Lung (tissue), 12 donors: ENCODE data around the gene PRMT7. TPM values are rescaled to one million over a fixed set of nuclear protein-coding genes. Genes with fewer than 3 reads are reported as not detected.

Experiments
- ATAC-seq: fragments of 200-7000 bp; cut with Tn5 transposase; one replicate; pipeline ENCODE4 v1.9.1; 2020; ENCODE audit warnings: moderate number of reproducible peaks; ENCODE audit not compliant: insufficient read depth, low FRiP score
- DNase-seq, 3 donors: peaks; one replicate each; pipeline ENCODE4 v3.0.0-alpha.2; 2013 to 2017
- H3K27ac ChIP-seq, 2 donors: one replicate each; pipeline ENCODE4 v1.5.1; 2013; ENCODE audit warnings: mild to moderate bottlenecking in 2 of 2, moderate library complexity in 2 of 2, control low read depth in 1 of 2, inconsistent platforms in 1 of 2, low read depth in 1 of 2, low read length in 1 of 2
- H3K27me3 ChIP-seq, 3 donors: one replicate each; pipeline ENCODE4 v1.5.1; 2013; ENCODE audit warnings: low read length in 2 of 3; ENCODE audit not compliant: control insufficient read depth in 3 of 3, insufficient read depth in 3 of 3
- H3K36me3 ChIP-seq, 4 donors: one replicate each; pipeline ENCODE4 v1.5.1; 2013; ENCODE audit warnings: low read length in 4 of 4, mild to moderate bottlenecking in 1 of 4, moderate library complexity in 1 of 4; ENCODE audit not compliant: control insufficient read depth in 4 of 4, insufficient read depth in 4 of 4
- H3K4me1 ChIP-seq, 5 donors: one replicate each; pipeline ENCODE4 v1.5.1; 2013; ENCODE audit warnings: low read length in 5 of 5, mild to moderate bottlenecking in 2 of 5, moderate library complexity in 1 of 5; ENCODE audit not compliant: control insufficient read depth in 5 of 5, insufficient read depth in 5 of 5
- H3K4me3 ChIP-seq: one replicate; pipeline ENCODE4 v1.5.1; 2013; ENCODE audit warnings: mild to moderate bottlenecking, control low read depth, moderate library complexity
- H3K9ac ChIP-seq, 2 donors: one replicate each; pipeline ENCODE4 v1.5.1; 2013; ENCODE audit warnings: low read length in 2 of 2, control low read depth in 1 of 2; ENCODE audit not compliant: insufficient read depth in 1 of 2
- H3K9me3 ChIP-seq, 4 donors: one replicate each; pipeline ENCODE4 v1.5.1; 2013; ENCODE audit warnings: low read length in 3 of 4, mild to moderate bottlenecking in 1 of 4, moderate library complexity in 1 of 4; ENCODE audit not compliant: control insufficient read depth in 4 of 4, insufficient read depth in 3 of 4
- WGBS, 2 donors: extraction: QIAGEN DNeasy Blood & Tissue Kit; methylation state at CpG; one replicate each; pipeline ENCODE4 v1.1.7; 2013; 5-methylcytosine and 5-hydroxymethylcytosine counted together
- polyA plus RNA-seq, 2 donors: library from polyadenylated mRNA; stranded (reverse); fragments of 200-250 nt; gene quantifications; one replicate each; pipeline ENCODE4 v1.2.1, GENCODE V29; 2013
- total RNA-seq, 2 donors: library from RNA; depleted of rRNA in 1 of 2; stranded (reverse); fragments of >200 nt in 1 of 2; gene quantifications; one replicate each; pipeline ENCODE4 v1.2.1, GENCODE V29; 2014 to 2021
- TF ChIP-seq, protein P1 (sequence below): IDR thresholded peaks from 2 replicates; pipeline ENCODE4 v1.5.1; 2012; ENCODE audit warnings: mild to moderate bottlenecking; ENCODE audit errors: control extremely low read depth, extremely low read depth
- donor health status: control.
- donor health status: control.
- donor health status: Bipolar disorder and iron deficiency.
- donor health status: healthy.
- donor health status: DM: yes; HTN: yes; CAD: no.

PRMT7 gene
- total and polyA plus RNA-seq, 4 donors: 20.3 to 55.5 (median 38.4) TPM

DNA sequence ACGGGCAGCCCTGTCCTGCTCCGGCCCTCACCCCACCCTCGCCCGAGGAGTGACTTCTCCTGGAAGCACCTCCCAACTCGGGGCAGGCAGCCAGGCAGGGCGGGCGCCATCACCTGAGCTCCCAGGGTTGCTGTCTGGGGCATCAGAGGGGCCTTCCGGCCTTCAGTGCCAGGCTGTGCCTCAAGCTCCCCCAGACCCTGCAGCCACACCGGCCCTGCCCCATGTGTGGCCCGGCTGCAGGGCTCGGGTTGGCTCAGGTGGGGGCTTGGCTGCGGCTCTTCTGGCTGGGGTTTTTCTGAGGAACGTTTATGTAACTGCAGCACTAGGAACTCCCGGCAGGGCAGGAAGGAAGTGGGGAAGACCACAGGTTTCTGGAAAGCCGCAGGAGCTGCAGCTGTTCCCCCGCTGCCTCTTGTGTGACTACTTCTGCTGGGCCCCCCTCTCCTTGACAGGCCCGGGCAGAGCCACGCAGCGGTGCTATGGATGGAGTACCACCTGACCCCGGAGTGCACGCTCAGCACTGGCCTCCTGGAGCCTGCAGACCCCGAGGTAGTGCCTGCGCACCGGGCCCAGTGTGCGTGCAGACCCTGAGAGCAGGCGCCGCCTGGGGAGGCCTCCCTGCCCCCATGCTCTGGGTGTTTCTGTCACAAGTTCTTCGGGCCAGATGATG lies 45.6 kb downstream of the PRMT7 start:
- DNase-seq (no peak), ATAC-seq (no peak)
- no peaks in the 10 kb centered on the region for H3K9me3 ChIP-seq
- H3K27me3 ChIP-seq: no peaks in the 10 kb centered on the region
- TF ChIP-seq, protein P1, sequence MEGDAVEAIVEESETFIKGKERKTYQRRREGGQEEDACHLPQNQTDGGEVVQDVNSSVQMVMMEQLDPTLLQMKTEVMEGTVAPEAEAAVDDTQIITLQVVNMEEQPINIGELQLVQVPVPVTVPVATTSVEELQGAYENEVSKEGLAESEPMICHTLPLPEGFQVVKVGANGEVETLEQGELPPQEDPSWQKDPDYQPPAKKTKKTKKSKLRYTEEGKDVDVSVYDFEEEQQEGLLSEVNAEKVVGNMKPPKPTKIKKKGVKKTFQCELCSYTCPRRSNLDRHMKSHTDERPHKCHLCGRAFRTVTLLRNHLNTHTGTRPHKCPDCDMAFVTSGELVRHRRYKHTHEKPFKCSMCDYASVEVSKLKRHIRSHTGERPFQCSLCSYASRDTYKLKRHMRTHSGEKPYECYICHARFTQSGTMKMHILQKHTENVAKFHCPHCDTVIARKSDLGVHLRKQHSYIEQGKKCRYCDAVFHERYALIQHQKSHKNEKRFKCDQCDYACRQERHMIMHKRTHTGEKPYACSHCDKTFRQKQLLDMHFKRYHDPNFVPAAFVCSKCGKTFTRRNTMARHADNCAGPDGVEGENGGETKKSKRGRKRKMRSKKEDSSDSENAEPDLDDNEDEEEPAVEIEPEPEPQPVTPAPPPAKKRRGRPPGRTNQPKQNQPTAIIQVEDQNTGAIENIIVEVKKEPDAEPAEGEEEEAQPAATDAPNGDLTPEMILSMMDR: no peak
- H3K4me3 ChIP-seq: no peak overlapping the region
- H3K9ac ChIP-seq: no peak overlapping the region
- peaks cover 4 to 81% (median 19%) of the 10 kb centered on the region in 4 donors for H3K36me3 ChIP-seq
- 36 to 57% methylated on average over 27 to 28 of the region's 28 CpGs for WGBS, 2 donors
- H3K4me1 ChIP-seq: peaks cover 0 to 6% (median 0%) of the 10 kb centered on the region in 5 donors
- H3K27ac ChIP-seq: peak overlapping the region in 1 of 2 donors; percentile 3

DNA sequence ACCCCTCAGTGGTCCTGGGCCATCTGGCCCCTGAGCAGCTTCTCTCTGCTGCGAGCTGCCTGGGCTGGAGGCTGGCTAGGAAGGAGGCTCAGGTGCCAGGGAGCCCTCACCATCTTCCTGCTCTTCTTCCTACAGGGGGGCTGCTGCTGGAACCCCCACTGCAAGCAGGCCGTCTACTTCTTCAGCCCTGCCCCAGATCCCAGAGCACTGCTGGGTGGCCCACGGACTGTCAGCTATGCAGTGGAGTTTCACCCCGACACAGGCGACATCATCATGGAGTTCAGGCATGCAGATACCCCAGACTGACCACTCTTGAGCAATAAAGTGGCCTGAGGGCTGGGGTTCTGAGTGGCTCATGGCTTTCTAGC lies 46.1 kb downstream of the PRMT7 start:
- Histone ChIP-seq H3K9ac (no peak overlapping the region), H3K36me3 (peaks cover 0 to 77% (median 17%) of the 10 kb centered on the region in 4 donors), H3K4me1 (peaks cover 0 to 6% (median 0%) of the 10 kb centered on the region in 5 donors), H3K27me3 (no peaks in the 10 kb centered on the region), H3K27ac (peak overlapping the region in 1 of 2 donors; percentile 3), H3K4me3 (no peak overlapping the region), H3K9me3 (no peaks in the 10 kb centered on the region)
- TF ChIP-seq, protein P1: no peak
- ATAC-seq (no peak), DNase-seq (no peak)
- WGBS, 2 donors: 68 to 85% methylated on average over 5 of the region's 5 CpGs

DNA sequence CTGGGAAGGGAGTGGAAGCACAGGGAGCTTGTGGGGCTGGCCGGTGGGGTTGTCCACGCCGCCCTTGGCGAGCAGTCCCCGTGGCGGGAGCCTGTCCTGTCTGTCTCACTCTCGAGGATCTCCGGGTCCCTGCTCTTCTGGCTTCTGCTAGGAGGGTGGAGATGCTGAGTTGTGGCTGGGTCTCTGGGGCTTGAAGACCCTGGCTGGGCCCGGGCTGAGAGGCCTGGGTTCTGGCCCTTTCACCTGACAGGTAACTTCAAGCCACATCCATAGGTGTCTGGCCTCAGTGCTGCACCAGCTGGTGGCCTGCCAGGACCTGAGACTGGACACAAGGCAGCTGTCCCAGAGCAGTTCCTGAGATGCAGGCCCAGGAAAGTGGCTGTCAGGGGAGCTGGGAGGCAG lies 46.7 kb downstream of the PRMT7 start:
- Histone ChIP-seq H3K27ac (no peak overlapping the region), H3K9ac (no peak overlapping the region), H3K4me1 (peaks cover 0 to 7% (median under 1%) of the 10 kb centered on the region in 5 donors), H3K27me3 (no peaks in the 10 kb centered on the region), H3K36me3 (peaks cover 0 to 73% (median 14%) of the 10 kb centered on the region in 4 donors), H3K4me3 (no peak overlapping the region), H3K9me3 (no peaks in the 10 kb centered on the region)
- DNase-seq (no peak), ATAC-seq (no peak)
- whole genome bisulfite sequencing, 2 donors: 85 to 95% methylated on average over 9 of the region's 9 CpGs
- TF ChIP-seq, protein P1: no peak
